Renal cortical epithelial cell (primary cell): ENCODE results near the gene CLCA1. TPM values are rescaled to one million over a fixed set of nuclear protein-coding genes. Genes with fewer than 3 reads are reported as not detected.
A peak's percentile ranks its signal among the peaks of the same experiment; 100 is the strongest.

Experiments
- DNase-seq: peaks from one replicate; pipeline ENCODE4 v3.0.0-alpha.2; 2011; ENCODE audit warnings: low read depth
- total RNA-seq: library from RNA; depleted of rRNA; stranded (reverse); fragments of >200 nt; gene quantifications from 2 replicates; pipeline ENCODE4 v1.2.3, GENCODE V29; 2014

The CLCA1 gene
- total RNA-seq, 1 donor from 2014 or later: not detected

- DNase-seq: peak; percentile 6
These were observed 78.1 kb downstream of the CLCA1 start, which contains the start of gene CLCA4 for GRCh38 chr1:86546787-86547221. TSS of gene CLCA4 (plus strand) at chr1:86547078. CDS start at chr1:86547120, 42 bp downstream.

- DNase-seq: no peak
These were observed 80.1 kb downstream of the CLCA1 start for GRCh38 chr1:86548839-86549238.

Other genes with a start within 250 kb of the CLCA1 start
- gene ODF2L, start 72.6 kb upstream of the CLCA1 start, total RNA-seq: 24.7 and 49.0 TPM in 2 replicates
- 0.17 and 0.85 TPM in 2 replicates for gene CLCA2, start 44.8 kb upstream of the CLCA1 start, total RNA-seq
- gene CLCA4, start 78.2 kb downstream of the CLCA1 start, total RNA-seq: not detected in 2 replicates
- gene SH3GLB1, start 235.6 kb downstream of the CLCA1 start, total RNA-seq: 47.4 and 59.1 TPM in 2 replicates